ENCODE results near the gene TMEM138. TPM values are rescaled to one million over a fixed set of nuclear protein-coding genes. Genes with fewer than 3 reads are reported as not detected.

Gene TMEM138
- total RNA-seq, 2 donors from 2014 or later: 49.7 to 63.5 TPM

- peaks cover 83% of the 10 kb centered on the region for H3K36me3 ChIP-seq
These were observed 53.2 kb downstream of the TMEM138 start for GRCh38 chr11:61415381-61415780.

GRCh38 chr11:61416941-61417340, 54.8 kb downstream of the TMEM138 start:
- no peaks in the 10 kb centered on the region for H3K9me3 ChIP-seq
- H3K27me3 ChIP-seq (replicated peaks; ENCODE audit: insufficient read depth): no peaks in the 10 kb centered on the region
- TF ChIP-seq CTCF (IDR thresholded peaks at IDR 0.05): no peak
- ATAC-seq (ENCODE audit: insufficient number of reproducible peaks, low FRiP score, low read depth) (no peak), DNase-seq (ENCODE audit: low spot score) (no peak)
- peaks cover 0 to 9% of the 10 kb centered on the region in 2 donors for H3K4me1 ChIP-seq (ENCODE audit: control insufficient read depth in 1 of 2, low read depth in 2 of 2)
- no peak overlapping the region for H3K27ac ChIP-seq
- H3K4me3 ChIP-seq: no peak overlapping the region
- H3K36me3 ChIP-seq: peaks cover 81% of the 10 kb centered on the region

More at GRCh38 chr11:61415381-61415780, 53.2 kb downstream of the TMEM138 start:
- peaks cover 0 to 9% of the 10 kb centered on the region in 2 donors for H3K4me1 ChIP-seq (ENCODE audit: control insufficient read depth in 1 of 2, low read depth in 2 of 2)
- TF ChIP-seq CTCF (IDR thresholded peaks at IDR 0.05): no peak
- H3K27me3 ChIP-seq (replicated peaks; ENCODE audit: insufficient read depth): no peaks in the 10 kb centered on the region
- DNase-seq (ENCODE audit: low spot score) (no peak), ATAC-seq (ENCODE audit: insufficient number of reproducible peaks, low FRiP score, low read depth) (no peak)
- no peak overlapping the region for H3K4me3 ChIP-seq
- no peak overlapping the region for H3K27ac ChIP-seq
- no peaks in the 10 kb centered on the region for H3K9me3 ChIP-seq

GRCh38 chr11:61417670-61418069, 55.5 kb downstream of the TMEM138 start:
- no peak for TF ChIP-seq CTCF (IDR thresholded peaks at IDR 0.05)
- H3K4me3 ChIP-seq: no peak overlapping the region
- peaks cover 79% of the 10 kb centered on the region for H3K36me3 ChIP-seq
- H3K27me3 ChIP-seq (replicated peaks; ENCODE audit: insufficient read depth): no peaks in the 10 kb centered on the region
- ATAC-seq (ENCODE audit: insufficient number of reproducible peaks, low FRiP score, low read depth) (no peak), DNase-seq (ENCODE audit: low spot score) (no peak)
- no peak overlapping the region for H3K27ac ChIP-seq
- H3K9me3 ChIP-seq: no peaks in the 10 kb centered on the region
- H3K4me1 ChIP-seq (ENCODE audit: control insufficient read depth in 1 of 2, low read depth in 2 of 2): peaks cover 0 to 13% of the 10 kb centered on the region in 2 donors

- Histone ChIP-seq H3K9me3 (no peaks in the 10 kb centered on the region), H3K27me3 (replicated peaks; ENCODE audit: insufficient read depth) (no peaks in the 10 kb centered on the region), H3K4me1 (ENCODE audit: control insufficient read depth in 1 of 2, low read depth in 2 of 2) (peaks cover 0 to 12% of the 10 kb centered on the region in 2 donors), H3K4me3 (no peak overlapping the region), H3K36me3 (peaks cover 75% of the 10 kb centered on the region), H3K27ac (no peak overlapping the region)
- no peak for DNase-seq (ENCODE audit: low spot score)
- TF ChIP-seq CTCF (IDR thresholded peaks at IDR 0.05): no peak
- no peak for ATAC-seq (ENCODE audit: insufficient number of reproducible peaks, low FRiP score, low read depth)
These were observed 56.0 kb downstream of the TMEM138 start for GRCh38 chr11:61418136-61418535.

Other genes starting within 250 kb of the TMEM138 start
- gene VPS37C, start 200.9 kb upstream of the TMEM138 start, total RNA-seq: 10 to 100 TPM; 23.0 to 32.7 TPM
- 1 to 10 TPM; 1.8 to 4.3 TPM for gene PGA3, start 158.9 kb upstream of the TMEM138 start, total RNA-seq
- 1 to 10 TPM in 1 of 2 donors, not detected in 1; 4.7 TPM for gene PGA4, start 140.0 kb upstream of the TMEM138 start, total RNA-seq
- gene PGA5, start 121.2 kb upstream of the TMEM138 start, total RNA-seq: not detected
- 1 to 10 TPM; 1.5 to 2.3 TPM for gene VWCE, start 67.1 kb upstream of the TMEM138 start, total RNA-seq
- gene DDB1, start 29.3 kb upstream of the TMEM138 start, total RNA-seq: 100 to 1,000 TPM; 122 to 144 TPM
- gene TKFC, start 29.1 kb upstream of the TMEM138 start, total RNA-seq: 10 to 100 TPM; 22.5 to 29.2 TPM
- gene CYB561A3, start 492 bp upstream of the TMEM138 start, total RNA-seq: 10 to 100 TPM; 37.1 to 80.8 TPM
- gene TMEM216, start 30.2 kb downstream of the TMEM138 start, total RNA-seq: 10 to 100 TPM in 1 of 2 donors, 1 to 10 TPM in 1; 5.6 to 13.0 TPM
- 10 to 100 TPM; 54.3 to 69.7 TPM for gene CPSF7, start 67.6 kb downstream of the TMEM138 start, total RNA-seq
- 10 to 100 TPM; 43.2 to 52.6 TPM for gene SDHAF2, start 67.8 kb downstream of the TMEM138 start, total RNA-seq
- gene LRRC10B, start 146.4 kb downstream of the TMEM138 start, total RNA-seq: 1 to 10 TPM; 3.0 to 4.2 TPM
- 1 to 10 TPM in 1 of 2 donors, not detected in 1; 2.6 TPM for gene SYT7, start 218.7 kb downstream of the TMEM138 start, total RNA-seq

Measured in thoracic aorta (tissue), 2 donors.